ENCODE measurements around the gene RASD1.

Gene RASD1

GRCh38 chr17:17513626-17514025, 17.4 kb upstream of the RASD1 start:
- intact Hi-C loops (cut with DNase I), result no loop called here
- DNase-seq, result no peak

- intact Hi-C loops (cut with DNase I), result no loop called here
- no peak for DNase-seq
Observed at GRCh38 chr17:17512866-17513265, 16.7 kb upstream of the RASD1 start.

- intact Hi-C loops (cut with DNase I), result no loop called here
- peak in 1 of 42 donors; percentile 47 for DNase-seq
Observed at GRCh38 chr17:17511881-17512858, 16.0 kb upstream of the RASD1 start.

- intact Hi-C loops (cut with DNase I), result no loop called here
- DNase-seq, result no peak
Observed at GRCh38 chr17:17511293-17511741, 15.1 kb upstream of the RASD1 start.

GRCh38 chr17:17510456-17511292, 14.5 kb upstream of the RASD1 start:
- intact Hi-C loops (cut with DNase I), result no loop called here
- DNase-seq, result no peak

GRCh38 chr17:17509601-17510425, 13.6 kb upstream of the RASD1 start:
- DNase-seq, result no peak
- intact Hi-C loops (cut with DNase I), result no loop called here

- DNase-seq, result no peak
- intact Hi-C loops (cut with DNase I), result no loop called here
Observed at GRCh38 chr17:17508646-17509591, 12.7 kb upstream of the RASD1 start.

- DNase-seq, result no peak
- intact Hi-C loops (cut with DNase I), result no loop called here
Observed at GRCh38 chr17:17508019-17508535, 11.9 kb upstream of the RASD1 start.

- intact Hi-C loops (cut with DNase I), result no loop called here
- DNase-seq, result no peak
Observed at GRCh38 chr17:17507465-17508011, 11.3 kb upstream of the RASD1 start.

- peak; percentile 17 to 88 (median 64) for DNase-seq
- intact Hi-C loops (cut with DNase I), result no loop called here
Observed at GRCh38 chr17:17506893-17507464, 10.8 kb upstream of the RASD1 start.

- peak in 21 of 42 donors; percentile 13 to 67 (median 47) for DNase-seq
- intact Hi-C loops (cut with DNase I), result no loop called here
Observed at GRCh38 chr17:17506181-17506741, 10.1 kb upstream of the RASD1 start.

- DNase-seq, result no peak
- intact Hi-C loops (cut with DNase I), result no loop called here
Observed at GRCh38 chr17:17505610-17506171, 9.5 kb upstream of the RASD1 start.

GRCh38 chr17:17505151-17505550, 9.0 kb upstream of the RASD1 start:
- intact Hi-C loops (cut with DNase I), result no loop called here
- no peak for DNase-seq

GRCh38 chr17:17504341-17505140, 8.3 kb upstream of the RASD1 start:
- intact Hi-C loops (cut with DNase I), result no loop called here

GRCh38 chr17:17503566-17504130, 7.5 kb upstream of the RASD1 start:
- DNase-seq, result peak; percentile 27 to 86 (median 68)
- intact Hi-C loops (cut with DNase I), result no loop called here

More at GRCh38 chr17:17504341-17505140, 8.3 kb upstream of the RASD1 start:
- DNase-seq, result no peak

Measured in head of caudate nucleus (tissue), 42 donors.